ENCODE data around the gene ADH7. TPM values are rescaled to one million over a fixed set of nuclear protein-coding genes. Genes with fewer than 3 reads are reported as not detected.
"Not testable (repeated sequence)": the region's sequence is repeated elsewhere in the genome, so short reads cannot be mapped to it uniquely, and the experiment has no call there.

Gene ADH7
- polyA plus RNA-seq, 2 of the 4 experiments (the other 2 are of a cell fraction), result not detected

DNA sequence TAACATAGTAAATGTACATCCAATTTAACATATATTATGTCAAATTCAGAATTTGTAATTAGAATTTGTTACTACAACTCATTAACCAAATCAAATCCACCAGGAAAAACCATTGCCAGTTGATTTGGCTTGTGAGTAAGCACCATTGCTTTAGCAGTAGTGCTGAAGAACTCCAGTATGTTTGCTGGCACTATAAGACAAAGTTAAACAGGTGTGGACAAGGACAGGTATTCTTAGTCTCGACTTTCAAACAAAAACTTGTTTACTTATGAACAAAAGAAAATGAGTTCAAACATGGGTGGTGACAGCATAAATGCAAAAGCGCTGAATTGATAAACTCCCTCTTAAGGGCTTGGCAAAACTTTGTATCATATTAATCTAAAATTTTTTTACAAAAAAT is 1.3 kb upstream of the ADH7 start:
- H3K4me3 ChIP-seq, result no peak overlapping the region
- ChIA-PET CTCF (no interaction called here), POLR2A (no interaction called here)
- H3K27ac ChIP-seq, result no peak overlapping the region
- ATAC-seq, result no peak
- TF ChIP-seq ZFP36 (IDR thresholded peaks at IDR 0.05; ENCODE audit: borderline replicate concordance, partially characterized antibody) (no peak), NFE2L2 (conservative IDR thresholded peaks at IDR 0.05; ENCODE audit: low read length) (no peak)
- TF ChIP-seq, protein P1, sequence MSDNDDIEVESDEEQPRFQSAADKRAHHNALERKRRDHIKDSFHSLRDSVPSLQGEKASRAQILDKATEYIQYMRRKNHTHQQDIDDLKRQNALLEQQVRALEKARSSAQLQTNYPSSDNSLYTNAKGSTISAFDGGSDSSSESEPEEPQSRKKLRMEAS (IDR thresholded peaks at IDR 0.05), result no peak
- FAIRE-seq, result no peak
- no peaks in the 10 kb centered on the region for H3K9me3 ChIP-seq
- no peak overlapping the region for H3K4me2 ChIP-seq
- WGBS (ENCODE audit: missing lambda C conversion rate), result 43% methylated on average over 2 of the region's 2 CpGs
- no peaks in the 10 kb centered on the region for H3K4me1 ChIP-seq
- DNase-seq (ENCODE audit: low read depth in 1 of 2, low spot score in 1 of 2), result no peak

- no peak for TF ChIP-seq ZNF302 (CRISPR knock-in tag; IDR thresholded peaks at IDR 0.05)
- TF ChIP-seq HEYL (CRISPR knock-in tag; IDR thresholded peaks at IDR 0.05), result no peak
- no peak for TF ChIP-seq REST (IDR thresholded peaks at IDR 0.05)
- no peak for TF ChIP-seq HOXB5 (CRISPR knock-in tag; IDR thresholded peaks at IDR 0.05)
- no peak for TF ChIP-seq PHF8 (IDR thresholded peaks at IDR 0.05; ENCODE audit: borderline replicate concordance, low read depth)
- TF ChIP-seq HOXB13 (CRISPR knock-in tag; IDR thresholded peaks at IDR 0.05; ENCODE audit: low read depth), result no peak
- TF ChIP-seq SMC3 (IDR thresholded peaks at IDR 0.05), result no peak
- TF ChIP-seq CEBPB (IDR thresholded peaks at IDR 0.05), result no peak
- TF ChIP-seq FOSB (CRISPR knock-in tag; IDR thresholded peaks at IDR 0.05), result no peak
- no peak for TF ChIP-seq HOXA7 (CRISPR knock-in tag; IDR thresholded peaks at IDR 0.05)
- no peak for TF ChIP-seq CHD4 (IDR thresholded peaks at IDR 0.05; ENCODE audit: borderline replicate concordance)
- no peak for TF ChIP-seq NPAS2 (CRISPR knock-in tag; IDR thresholded peaks at IDR 0.05; ENCODE audit: borderline replicate concordance)
- no peak for TF ChIP-seq RNF2 (IDR thresholded peaks at IDR 0.05; ENCODE audit: borderline replicate concordance, low read depth)
- TF ChIP-seq, protein P1 (IDR thresholded peaks at IDR 0.05), result no peak
- TF ChIP-seq ZC3H11A (IDR thresholded peaks at IDR 0.05), result no peak
- TF ChIP-seq E2F6 (IDR thresholded peaks at IDR 0.05; ENCODE audit: borderline replicate concordance, low read depth), result no peak
- CTCF ChIA-PET, result interaction anchor here (0.6 to 1.2 kb wide), 2 partner anchors 410 to 722 kb away, joined by 3 read pairs; no protein-coding TSS in a partner anchor
- no peak for FAIRE-seq
- DNase-seq (ENCODE audit: low read depth in 1 of 2, low spot score in 1 of 2), result no peak
- Histone ChIP-seq H3K27ac (no peak overlapping the region), H3K4me1 (no peaks in the 10 kb centered on the region), H3K4me2 (no peak overlapping the region), H3K4me3 (no peak overlapping the region), H3K9me3 (no peaks in the 10 kb centered on the region)
- POLR2A ChIA-PET, result no interaction called here
- ATAC-seq, result no peak
Observed at GRCh38 chr4:99430106-99430505, 5.0 kb downstream of the ADH7 start.

DNA sequence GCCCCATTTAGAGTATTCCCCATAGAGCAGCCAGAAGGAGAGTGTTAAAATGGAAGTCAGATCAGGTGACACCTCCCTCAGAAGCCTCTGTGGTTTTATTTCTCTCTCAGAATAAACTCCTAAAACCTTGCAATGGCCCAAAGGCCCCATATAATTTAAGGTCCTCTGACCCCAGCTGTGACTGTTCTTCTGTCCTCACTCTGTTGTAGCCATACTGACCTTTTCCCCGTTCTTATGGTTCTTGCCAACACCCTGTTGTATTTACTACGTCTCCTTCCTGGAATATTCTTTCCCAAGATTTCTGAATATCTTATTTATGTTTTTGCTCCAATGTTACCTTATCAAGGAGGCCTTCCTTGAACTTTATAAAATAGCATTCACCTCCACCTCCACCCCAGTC is 18.0 kb downstream of the ADH7 start:
- no peak for TF ChIP-seq GATA3 (IDR thresholded peaks at IDR 0.05; ENCODE audit: borderline replicate concordance)
- no peak for FAIRE-seq
- DNase-seq (ENCODE audit: low read depth in 1 of 2, low spot score in 1 of 2), result no peak
- Histone ChIP-seq H3K27ac (no peak overlapping the region), H3K4me1 (no peaks in the 10 kb centered on the region), H3K4me2 (no peak overlapping the region), H3K4me3 (no peak overlapping the region), H3K9me3 (no peaks in the 10 kb centered on the region)
- WGBS (ENCODE audit: missing lambda C conversion rate), result 44% methylated on average over 2 of the region's 2 CpGs
- ChIA-PET POLR2A (no interaction called here), CTCF (no interaction called here)
- ATAC-seq, result no peak

DNA sequence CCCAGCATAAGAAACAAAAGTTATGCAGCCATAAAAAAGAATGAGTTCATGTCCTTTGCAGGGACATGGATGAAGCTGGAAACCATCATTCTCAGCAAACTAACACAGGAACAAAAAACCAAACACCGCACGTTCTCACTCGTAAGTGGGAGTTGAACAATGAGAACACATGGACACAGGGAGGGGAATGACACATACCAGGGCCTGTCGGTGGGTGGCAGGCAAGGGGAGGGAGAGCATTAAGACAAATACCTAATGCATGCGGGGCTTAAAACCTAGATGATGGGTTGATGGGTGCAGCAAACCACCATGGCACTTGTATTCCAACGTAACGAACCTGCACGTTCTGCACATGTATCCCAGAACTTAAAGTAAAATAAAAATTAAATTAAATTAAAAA is 19.4 kb downstream of the ADH7 start:
- H3K9me3 ChIP-seq; H3K4me1 ChIP-seq; DNase-seq (ENCODE audit: low read depth in 1 of 2, low spot score in 1 of 2); ATAC-seq; H3K4me3 ChIP-seq; H3K27ac ChIP-seq; POLR2A ChIA-PET; FAIRE-seq; H3K4me2 ChIP-seq: not testable (repeated sequence)
- CTCF ChIA-PET, result interaction anchor here (2.0 kb wide), 1 partner anchor 11 kb away, joined by 7 read pairs; no protein-coding TSS in a partner anchor
- 78% methylated on average over 8 of the region's 8 CpGs for WGBS (ENCODE audit: missing lambda C conversion rate)

GRCh38 chr4:99414902-99415301 is 20.2 kb downstream of the ADH7 start:
- DNase-seq (ENCODE audit: low read depth in 1 of 2, low spot score in 1 of 2); POLR2A ChIA-PET; FAIRE-seq: not testable (repeated sequence)

More at GRCh38 chr4:99414902-99415301, 20.2 kb downstream of the ADH7 start:
- WGBS (ENCODE audit: missing lambda C conversion rate), result 51% methylated on average over 3 of the region's 3 CpGs
- not testable (repeated sequence) for H3K4me1 ChIP-seq, H3K4me3 ChIP-seq, ATAC-seq, H3K4me2 ChIP-seq, H3K9me3 ChIP-seq, H3K27ac ChIP-seq
- CTCF ChIA-PET, result interaction anchor here (2.0 kb wide), 1 partner anchor 10 kb away, joined by 7 read pairs; no protein-coding TSS in a partner anchor

Data from A549 (cell line).